GM19239 (cell line): ENCODE measurements around the gene PACRG.

Experiments
- DNase-seq: peaks from one replicate; pipeline ENCODE4 v3.0.0; 2011; ENCODE audit warnings: low spot score; ENCODE audit not compliant: insufficient read length
- FAIRE-seq: peaks from 2 replicates; lab custom pipeline; 2011; peaks lifted over from hg19 to GRCh38; lab: Jason Lieb, UNC

PACRG gene

DNA sequence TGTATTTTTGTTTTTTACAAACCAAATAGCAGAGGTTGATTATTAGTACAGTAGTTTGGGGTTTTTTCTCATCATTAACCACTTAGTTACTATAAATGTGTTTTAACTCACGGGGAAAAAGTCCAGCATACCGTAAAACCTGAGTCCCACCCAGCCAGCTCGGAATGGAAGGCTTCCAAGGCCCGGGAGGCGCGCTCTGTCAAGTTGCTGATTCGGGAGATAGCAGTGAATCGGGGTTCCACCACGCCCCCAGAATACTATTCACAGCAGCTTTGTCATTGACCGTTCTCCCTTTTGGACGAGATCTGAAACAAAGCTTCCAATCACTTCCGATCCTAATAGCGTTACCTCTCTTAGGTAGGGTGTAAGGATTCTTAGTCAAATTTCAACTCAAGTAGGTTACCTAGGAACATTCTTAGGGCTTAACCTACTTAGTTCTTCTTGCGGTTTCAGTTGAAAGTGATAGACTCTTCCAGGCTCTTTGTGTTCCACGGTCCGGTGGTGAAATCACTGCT lies 453.9 kb downstream of the PACRG start:
- DNase-seq (no peak), FAIRE-seq (no peak)

- no peak for DNase-seq
- no peak for FAIRE-seq
These were observed 454.9 kb downstream of the PACRG start for GRCh38 chr6:163182696-163183095.

DNA sequence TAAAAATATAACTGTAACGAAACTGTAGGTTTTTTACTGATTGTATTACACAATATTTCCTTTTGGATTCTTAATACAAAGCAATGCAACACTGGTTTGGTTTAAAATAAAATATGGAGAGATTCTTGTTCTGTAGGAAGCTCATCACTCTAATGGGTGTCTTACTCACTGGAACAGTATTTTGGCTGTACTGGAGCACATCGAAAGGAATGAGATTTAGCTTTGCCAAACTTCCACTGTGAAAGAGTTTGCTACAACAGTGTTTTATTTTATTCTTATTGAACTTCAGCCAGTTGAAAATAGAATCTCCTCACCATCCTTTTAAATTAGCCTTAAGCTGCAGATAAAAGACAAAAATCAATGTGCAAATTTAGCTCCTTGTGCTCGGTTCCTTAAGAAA lies 456.0 kb downstream of the PACRG start:
- FAIRE-seq (no peak), DNase-seq (no peak)

DNA sequence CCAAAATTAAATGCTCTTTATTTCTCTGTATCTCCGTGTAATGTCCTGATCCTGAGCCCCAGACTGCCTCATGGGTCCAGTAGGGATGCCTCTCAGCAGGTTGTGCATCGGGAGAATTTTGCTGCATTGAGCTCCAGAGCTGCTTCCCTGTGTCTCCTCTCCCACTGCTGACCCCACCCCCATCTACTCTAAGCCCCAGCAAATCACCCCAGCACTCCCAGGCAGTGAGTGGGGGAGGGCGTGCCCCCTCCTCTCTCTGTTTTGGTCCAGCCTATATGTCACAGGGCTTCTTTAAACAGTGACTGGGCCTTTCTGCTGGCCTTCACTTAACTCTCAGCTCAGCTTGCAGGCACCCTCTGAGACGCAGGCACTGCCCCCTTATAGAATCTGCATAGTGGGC lies 458.0 kb downstream of the PACRG start:
- no peak for FAIRE-seq
- DNase-seq, result no peak

DNA sequence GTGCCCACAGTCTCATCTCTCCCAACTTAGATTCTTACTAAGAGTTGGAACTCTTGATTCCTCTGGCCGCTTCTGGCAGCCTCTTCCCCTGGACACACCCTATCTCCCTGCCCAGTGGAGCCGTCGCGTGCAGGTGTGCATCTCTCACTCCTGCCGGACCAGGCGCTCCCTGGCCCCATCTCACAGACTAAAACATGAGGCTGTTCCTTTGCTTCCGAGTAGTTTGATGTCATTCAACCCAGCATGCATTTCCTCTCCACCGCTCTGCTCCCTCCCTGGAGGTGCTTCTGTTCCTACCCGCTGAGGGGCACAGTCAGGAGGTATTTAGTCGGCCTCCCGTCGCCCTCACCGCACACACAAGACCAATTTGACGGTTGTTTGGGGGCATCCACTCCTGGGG lies 458.8 kb downstream of the PACRG start:
- FAIRE-seq (no peak), DNase-seq (no peak)

GRCh38 chr6:163187201-163187600 lies 459.4 kb downstream of the PACRG start:
- DNase-seq, result no peak
- FAIRE-seq, result no peak

DNA sequence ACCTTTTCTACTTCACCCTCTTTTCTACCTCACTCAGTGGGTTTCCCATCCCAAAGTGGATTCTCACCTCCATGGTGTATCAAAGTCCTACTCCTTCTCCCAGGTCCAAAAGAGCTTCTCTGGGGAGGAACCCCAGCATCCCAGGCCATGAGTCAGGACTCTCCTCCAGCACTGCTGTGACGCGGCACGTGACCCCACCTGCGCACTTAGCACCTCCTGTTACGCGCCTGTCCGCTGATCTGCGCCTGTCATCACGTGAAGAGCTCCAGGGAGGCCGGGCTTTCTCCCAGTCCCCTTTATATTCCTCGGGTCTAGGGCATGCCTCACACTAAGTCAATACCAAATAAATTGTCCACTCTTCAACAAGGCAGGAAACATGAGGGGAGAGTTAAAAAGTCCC lies 459.8 kb downstream of the PACRG start:
- FAIRE-seq (no peak), DNase-seq (no peak)

DNA sequence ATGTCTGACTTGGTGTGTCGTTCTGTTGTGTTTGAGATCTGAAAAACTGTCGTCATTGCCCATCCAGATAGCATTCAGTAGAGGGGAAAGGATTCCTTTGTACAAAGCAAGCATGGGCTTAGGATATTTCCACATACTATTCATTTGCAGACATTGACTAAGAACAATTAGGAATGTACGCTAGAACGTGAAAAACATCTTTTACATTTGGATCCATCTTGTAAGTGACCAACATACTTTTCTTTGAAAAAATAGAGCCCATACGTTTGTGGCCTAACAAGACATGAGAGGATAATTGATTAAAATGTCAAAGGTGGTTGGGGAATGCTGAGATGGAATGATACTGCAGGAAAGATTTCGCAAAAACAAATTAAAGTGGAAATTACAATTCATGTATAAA lies 461.0 kb downstream of the PACRG start:
- no peak for DNase-seq
- no peak for FAIRE-seq

- FAIRE-seq, result no peak
- DNase-seq, result no peak
These were observed 461.8 kb downstream of the PACRG start for GRCh38 chr6:163189609-163190008.

DNA sequence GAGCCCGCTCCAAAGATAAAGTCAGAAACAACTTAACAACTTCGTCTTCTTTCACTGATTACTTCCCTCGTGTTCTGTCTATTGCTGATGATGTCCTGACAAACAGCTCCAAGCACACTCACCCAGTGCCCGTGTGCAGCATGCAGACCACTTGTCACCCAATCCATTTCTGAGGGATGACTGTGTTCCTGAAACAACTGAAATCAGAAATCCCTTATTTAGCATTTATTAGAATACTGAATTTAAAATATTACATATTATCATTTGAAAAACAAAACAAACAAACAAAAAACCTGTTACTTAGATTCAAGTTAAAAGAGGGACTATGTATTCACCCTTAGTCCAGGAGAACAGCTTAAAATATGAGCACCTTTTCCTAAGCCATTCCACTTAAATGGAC lies 463.0 kb downstream of the PACRG start:
- DNase-seq (no peak), FAIRE-seq (no peak)

- FAIRE-seq (no peak), DNase-seq (no peak)
These were observed 464.1 kb downstream of the PACRG start for GRCh38 chr6:163191704-163192537.

DNA sequence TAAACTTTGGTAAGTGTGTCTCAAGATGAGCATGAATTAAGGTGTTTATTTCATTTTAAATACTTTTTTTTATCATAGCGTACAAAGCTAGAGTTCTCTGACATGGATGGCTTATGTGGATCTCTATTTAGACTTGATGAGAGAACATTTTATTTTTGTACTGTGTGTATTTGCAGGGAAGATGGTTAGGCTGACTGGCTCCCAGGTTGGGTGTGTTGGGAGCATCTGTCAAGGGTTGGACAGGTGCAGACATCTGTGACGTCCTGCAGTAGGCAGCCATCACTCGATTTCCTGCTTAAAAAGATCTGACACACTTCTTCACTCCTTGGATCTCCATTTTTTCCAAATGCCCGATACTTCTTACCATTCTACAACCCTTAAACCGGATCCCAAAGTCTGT lies 464.8 kb downstream of the PACRG start:
- no peak for FAIRE-seq

DNA sequence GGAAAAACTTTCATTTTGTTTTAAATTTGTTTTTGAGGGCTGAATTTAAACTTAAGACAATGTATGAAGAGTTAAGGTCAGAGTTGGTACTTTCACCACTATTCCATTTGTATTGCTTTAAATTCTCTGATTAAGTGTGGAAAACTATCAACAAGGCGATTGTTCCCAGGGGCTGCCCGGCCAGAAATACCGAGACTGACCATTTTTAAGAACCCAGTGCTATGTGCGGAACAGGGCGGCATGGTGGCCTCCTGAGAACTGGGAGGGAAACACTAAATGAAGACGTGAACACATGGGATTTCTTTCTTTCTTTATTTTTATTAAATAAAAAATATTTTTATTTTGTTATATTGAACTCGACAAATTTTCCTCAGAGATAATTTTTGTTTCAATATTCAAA lies 465.6 kb downstream of the PACRG start:
- DNase-seq (no peak), FAIRE-seq (no peak)

More for the DNA sequence above, 464.8 kb downstream of the PACRG start:
- no peak for DNase-seq

DNA sequence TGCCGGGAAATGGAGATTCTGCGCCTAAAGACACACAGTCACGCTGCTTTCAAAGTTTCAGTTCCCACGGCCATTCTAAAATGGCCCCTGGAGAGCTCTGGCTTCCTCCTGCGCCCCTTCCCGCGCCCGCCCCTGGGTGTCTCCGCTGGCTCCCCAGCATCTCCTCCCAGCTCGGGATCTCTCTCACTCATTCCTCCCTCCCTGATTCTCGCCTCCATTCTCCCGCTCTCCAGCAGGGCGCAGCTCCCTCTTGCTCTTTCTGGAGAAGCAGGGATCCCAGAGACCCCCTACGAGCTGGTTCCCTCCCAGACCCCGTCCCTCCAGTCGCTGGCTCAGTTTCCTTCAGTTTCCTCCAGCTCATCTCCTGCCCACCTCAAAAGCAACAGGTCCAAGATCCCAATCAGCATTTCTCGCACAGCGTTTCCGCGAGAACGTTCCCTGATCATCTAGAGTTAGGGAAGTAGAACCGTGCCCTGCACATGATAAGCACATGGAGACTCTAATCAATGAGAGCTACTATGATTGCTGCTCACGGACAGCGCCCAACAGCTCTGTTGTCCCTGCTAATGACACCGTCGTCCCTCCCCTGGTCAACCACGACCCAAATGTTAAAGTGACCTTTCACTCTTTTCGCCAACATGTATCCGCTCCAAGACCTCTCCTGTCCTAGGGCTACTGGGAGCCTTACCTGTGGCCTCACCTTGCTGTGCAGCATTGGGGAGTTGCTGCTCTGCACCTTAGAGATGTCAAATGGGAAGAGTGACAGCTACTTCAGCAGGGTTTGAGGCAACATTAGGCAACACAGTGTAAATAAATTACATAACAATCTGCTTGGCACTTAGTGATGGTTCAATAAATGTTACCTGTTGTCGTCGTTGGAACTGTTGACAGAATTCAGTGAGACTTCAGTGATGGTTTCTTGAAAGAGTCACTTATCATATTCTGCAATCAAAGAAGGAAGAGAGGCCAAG lies 468.2 kb downstream of the PACRG start:
- no peak for FAIRE-seq
- DNase-seq, result no peak

DNA sequence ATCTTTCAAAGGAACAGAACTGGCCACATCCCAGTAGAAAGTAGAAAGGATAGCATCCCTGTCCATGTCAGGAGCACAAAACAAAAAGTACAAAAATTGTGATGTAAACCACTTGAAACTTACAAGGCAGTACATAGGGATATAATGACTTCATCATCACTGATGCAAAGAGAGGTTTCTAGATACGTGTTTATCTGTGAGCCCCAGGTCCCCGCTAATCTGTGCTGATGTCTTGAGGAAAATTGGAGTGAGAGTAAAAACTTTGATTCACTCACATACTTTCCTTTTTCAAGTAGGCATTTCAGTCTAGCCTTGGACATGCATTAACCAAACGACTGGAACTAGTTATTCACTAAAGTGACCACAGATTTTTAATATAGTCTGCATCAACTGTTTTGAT lies 470.1 kb downstream of the PACRG start:
- no peak for DNase-seq
- FAIRE-seq, result no peak

- DNase-seq (no peak), FAIRE-seq (no peak)
These were observed 470.6 kb downstream of the PACRG start for GRCh38 chr6:163198396-163198795.

DNA sequence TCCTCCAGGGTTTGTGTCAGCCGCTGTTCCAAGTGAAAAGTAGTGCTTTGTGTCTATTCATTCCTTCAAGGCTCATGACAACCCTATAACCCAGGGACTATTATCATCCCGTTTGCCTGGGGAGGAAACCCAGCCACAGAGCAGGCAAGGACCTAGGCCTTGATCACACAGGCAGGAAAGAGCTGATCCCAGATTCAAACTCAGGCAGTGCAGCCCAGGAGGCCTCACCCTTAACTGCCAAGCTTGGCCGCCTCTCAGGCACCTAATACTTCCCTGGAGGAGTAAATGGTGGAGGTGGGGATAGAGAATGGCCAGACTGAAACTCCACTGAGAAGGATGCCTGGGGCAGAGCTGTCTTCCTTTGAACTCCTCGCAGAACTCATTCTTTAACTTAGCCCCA lies 471.6 kb downstream of the PACRG start:
- FAIRE-seq (no peak), DNase-seq (no peak)

DNA sequence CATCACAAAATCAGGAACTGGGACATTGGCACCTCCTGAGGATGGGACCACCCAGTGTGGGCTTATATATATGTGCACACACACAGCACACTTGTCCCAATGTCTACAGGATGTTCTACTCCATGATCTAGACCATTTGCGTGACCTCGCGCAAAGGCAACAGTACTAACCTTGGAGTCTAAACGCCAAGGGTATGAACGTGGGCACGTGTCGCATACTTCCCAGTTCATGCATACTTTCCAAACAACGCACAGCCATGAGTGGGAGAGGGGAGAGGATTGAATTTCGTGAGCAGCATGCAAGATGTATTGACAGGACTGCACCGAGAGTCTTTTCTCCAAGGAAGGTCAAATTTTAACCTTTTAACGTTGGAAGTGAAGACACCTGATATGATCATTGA lies 472.5 kb downstream of the PACRG start:
- DNase-seq, result no peak
- FAIRE-seq, result no peak

DNA sequence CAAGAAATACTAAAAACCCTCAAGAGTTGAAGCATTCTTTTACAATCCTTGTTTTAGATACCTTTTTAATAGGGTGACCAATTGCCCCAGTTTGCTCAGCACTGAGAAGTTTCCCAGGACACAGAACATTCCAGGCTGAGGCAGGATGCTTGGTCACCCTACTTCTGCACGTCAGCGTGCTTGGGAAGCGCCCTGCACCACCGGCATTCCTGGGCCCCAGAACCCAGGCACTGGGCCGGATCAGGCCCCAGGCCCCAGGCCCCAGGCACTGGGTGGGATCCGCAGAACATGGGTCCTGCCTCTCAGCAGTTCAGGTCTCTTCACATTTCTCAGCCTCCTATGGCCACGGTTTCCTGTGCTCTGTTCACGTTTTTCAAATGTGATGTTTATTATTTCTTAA lies 472.9 kb downstream of the PACRG start:
- no peak for DNase-seq
- no peak for FAIRE-seq

DNA sequence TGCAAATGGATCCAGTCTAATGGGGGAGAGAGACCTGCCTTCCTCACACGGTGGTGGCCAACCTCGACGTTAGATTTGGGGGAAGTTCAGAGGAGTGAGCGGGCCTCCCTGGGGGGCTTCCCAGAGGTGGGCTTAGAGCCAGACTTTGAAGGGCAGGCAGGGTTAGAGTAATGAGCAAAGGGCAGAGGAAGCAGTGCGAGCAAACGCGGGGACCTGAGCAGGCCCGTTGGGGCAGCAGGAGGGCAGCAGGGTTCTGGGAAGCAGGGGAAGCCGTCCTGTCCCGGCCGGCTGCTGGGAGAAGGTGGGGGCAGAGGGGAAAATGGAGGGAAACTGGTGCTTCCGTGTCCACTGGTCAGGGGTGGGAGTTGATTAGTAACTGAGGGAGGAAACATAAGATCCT lies 474.1 kb downstream of the PACRG start:
- DNase-seq (no peak), FAIRE-seq (no peak)

GRCh38 chr6:163206196-163206595 lies 478.4 kb downstream of the PACRG start:
- no peak for FAIRE-seq
- DNase-seq, result no peak
